Ascending aorta (tissue), 2 donors: ENCODE data around the gene TCERG1L. TPM values are rescaled to one million over a fixed set of nuclear protein-coding genes. Genes with fewer than 3 reads are reported as not detected.

ENCODE experiments used
- DNase-seq, 2 donors: peaks; one replicate each; pipeline ENCODE4 v3.0.0-alpha.2; 2019; ENCODE audit warnings: low spot score in 2 of 2
- H3K27ac ChIP-seq, 2 donors: fragments of 200-600 bp; sonication (generic); one replicate each; pipeline ENCODE4 v1.5.1; 2016 to 2017; ENCODE audit warnings: mild to moderate bottlenecking in 1 of 2
- H3K27me3 ChIP-seq: fragments of 200-600 bp; sonication (generic); one replicate; pipeline ENCODE4 v1.5.1; 2017
- H3K36me3 ChIP-seq, 2 donors: fragments of 200-600 bp; sonication (generic); one replicate each; pipeline ENCODE4 v1.5.1; 2016
- H3K4me1 ChIP-seq, 2 donors: fragments of 200-600 bp; sonication (generic); one replicate each; pipeline ENCODE4 v1.5.1; 2016 to 2017; ENCODE audit warnings: mild to moderate bottlenecking in 1 of 2
- H3K4me3 ChIP-seq, 2 donors: fragments of 200-600 bp; sonication (generic); one replicate each; pipeline ENCODE4 v1.5.1; 2016 to 2017; ENCODE audit warnings: mild to moderate bottlenecking in 1 of 2
- H3K9me3 ChIP-seq, 2 donors: fragments of 200-600 bp; sonication (generic); one replicate each; pipeline ENCODE4 v1.5.1; 2016
- intact Hi-C: fragments of 100-400 bp; cut with DNase I; formaldehyde crosslinking; loops from one replicate; pipeline ENCODE4 v1.15.1; 2023
- total RNA-seq: library from RNA; depleted of rRNA; stranded (reverse); fragments of >200 nt; gene quantifications from one replicate; pipeline ENCODE4 v1.1.0, GENCODE V29; 2016
- TF ChIP-seq, protein P1 (sequence below), 3 experiments: fragments of 200-600 bp in 2 of 3; fragments of 450-650 bp in 1 of 3; sonication (generic) in 2 of 3; IDR thresholded peaks; one replicate each; pipeline ENCODE4 v1.5.1; 2016 to 2019; ENCODE audit warnings: antibody characterized with exemption in 3 of 3, mild to moderate bottlenecking in 1 of 3, moderate library complexity in 1 of 3

Gene TCERG1L
- total RNA-seq, 1 donor from 2014 or later, result not detected

DNA sequence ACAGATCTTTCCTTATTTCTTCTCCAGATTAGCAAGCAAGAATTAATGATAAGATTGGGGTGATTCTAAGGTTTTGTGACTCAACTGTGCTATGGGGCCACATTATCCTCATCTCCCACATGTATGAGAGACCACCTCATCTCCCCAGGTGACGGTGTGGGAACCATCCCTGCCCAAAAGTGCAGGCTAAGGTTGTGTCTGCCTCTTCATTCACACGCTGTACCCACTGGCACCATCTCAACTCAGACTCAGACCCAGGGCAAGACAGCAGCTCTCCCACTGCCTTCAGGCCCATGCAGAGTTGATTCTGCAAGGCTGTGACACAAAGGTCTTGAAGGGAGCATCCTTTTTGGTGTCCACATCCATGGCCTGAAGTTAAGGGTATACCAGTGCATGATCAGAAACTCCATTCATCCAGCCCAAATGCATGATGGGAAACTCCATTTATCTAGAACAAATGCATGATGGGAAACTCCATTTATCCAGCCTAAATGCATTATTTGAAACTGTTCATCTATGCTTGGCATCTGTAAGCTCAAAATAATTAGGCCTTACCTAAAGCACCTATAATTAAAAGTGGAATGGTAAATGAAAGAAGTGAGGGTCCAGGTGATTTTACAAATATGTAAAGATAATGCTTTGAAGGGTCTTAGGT, 99.4 kb downstream of the TCERG1L start:
- no peak for DNase-seq
- intact Hi-C loops, result no loop called here
- no peaks in the 10 kb centered on the region for H3K4me1 ChIP-seq
- H3K27me3 ChIP-seq, result no peaks in the 10 kb centered on the region
- no peaks in the 10 kb centered on the region for H3K36me3 ChIP-seq
- TF ChIP-seq, protein P1, sequence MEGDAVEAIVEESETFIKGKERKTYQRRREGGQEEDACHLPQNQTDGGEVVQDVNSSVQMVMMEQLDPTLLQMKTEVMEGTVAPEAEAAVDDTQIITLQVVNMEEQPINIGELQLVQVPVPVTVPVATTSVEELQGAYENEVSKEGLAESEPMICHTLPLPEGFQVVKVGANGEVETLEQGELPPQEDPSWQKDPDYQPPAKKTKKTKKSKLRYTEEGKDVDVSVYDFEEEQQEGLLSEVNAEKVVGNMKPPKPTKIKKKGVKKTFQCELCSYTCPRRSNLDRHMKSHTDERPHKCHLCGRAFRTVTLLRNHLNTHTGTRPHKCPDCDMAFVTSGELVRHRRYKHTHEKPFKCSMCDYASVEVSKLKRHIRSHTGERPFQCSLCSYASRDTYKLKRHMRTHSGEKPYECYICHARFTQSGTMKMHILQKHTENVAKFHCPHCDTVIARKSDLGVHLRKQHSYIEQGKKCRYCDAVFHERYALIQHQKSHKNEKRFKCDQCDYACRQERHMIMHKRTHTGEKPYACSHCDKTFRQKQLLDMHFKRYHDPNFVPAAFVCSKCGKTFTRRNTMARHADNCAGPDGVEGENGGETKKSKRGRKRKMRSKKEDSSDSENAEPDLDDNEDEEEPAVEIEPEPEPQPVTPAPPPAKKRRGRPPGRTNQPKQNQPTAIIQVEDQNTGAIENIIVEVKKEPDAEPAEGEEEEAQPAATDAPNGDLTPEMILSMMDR (IDR thresholded peaks at IDR 0.05), result no peak
- H3K9me3 ChIP-seq, result no peaks in the 10 kb centered on the region
- no peak overlapping the region for H3K27ac ChIP-seq
- no peak overlapping the region for H3K4me3 ChIP-seq

DNA sequence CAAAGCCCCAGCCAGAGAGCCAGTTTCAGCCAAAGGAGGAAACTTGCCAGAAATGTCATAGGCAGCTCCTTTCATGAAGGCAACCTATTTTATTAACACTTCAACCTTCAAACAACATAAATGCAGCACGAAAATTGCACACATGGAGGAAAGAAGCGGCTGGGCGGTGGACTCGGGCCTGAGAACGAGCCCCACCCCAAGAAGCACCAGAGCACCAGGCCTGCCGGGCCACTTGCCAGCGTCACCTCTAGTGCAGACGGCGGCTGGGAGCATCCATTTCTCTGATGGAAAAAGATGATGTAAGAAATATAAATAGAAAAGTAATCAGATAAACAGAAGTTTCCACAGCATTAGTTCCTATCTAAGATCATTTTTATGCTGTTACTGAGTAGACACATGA, 100.0 kb downstream of the TCERG1L start:
- no peaks in the 10 kb centered on the region for H3K9me3 ChIP-seq
- TF ChIP-seq, protein P1 (IDR thresholded peaks at IDR 0.05), result no peak
- no peak for DNase-seq

DNA sequence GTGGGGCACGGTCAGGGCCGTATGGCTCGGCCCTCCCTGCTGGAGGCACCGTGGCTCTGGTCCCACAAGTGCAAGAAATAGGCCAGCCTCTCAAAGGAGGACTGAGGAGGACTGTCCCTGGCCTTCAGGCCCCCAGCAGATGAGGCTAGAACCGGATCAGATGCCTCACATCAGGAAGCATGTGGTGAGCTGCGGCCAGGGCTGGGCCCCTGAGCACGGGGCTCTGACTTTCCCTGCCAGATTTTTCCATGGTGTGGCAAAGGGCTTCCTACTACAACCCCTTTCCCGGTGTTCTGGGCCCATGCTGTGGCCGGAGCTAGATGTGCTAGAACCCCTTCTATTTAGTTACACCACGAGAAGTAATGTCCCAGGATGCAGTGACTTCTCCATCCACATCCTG, 100.4 kb downstream of the TCERG1L start:
- Histone ChIP-seq H3K36me3 (no peaks in the 10 kb centered on the region), H3K4me1 (no peaks in the 10 kb centered on the region), H3K27me3 (no peaks in the 10 kb centered on the region), H3K9me3 (no peaks in the 10 kb centered on the region), H3K4me3 (no peak overlapping the region), H3K27ac (no peak overlapping the region)
- peak in 1 of 2 donors; percentile 31 for DNase-seq
- intact Hi-C loops, result no loop called here
- TF ChIP-seq, protein P1 (IDR thresholded peaks at IDR 0.05), result no peak

More for the DNA sequence above, 100.0 kb downstream of the TCERG1L start:
- Histone ChIP-seq H3K36me3 (no peaks in the 10 kb centered on the region), H3K4me3 (no peak overlapping the region), H3K27ac (no peak overlapping the region), H3K4me1 (no peaks in the 10 kb centered on the region), H3K27me3 (no peaks in the 10 kb centered on the region)
- intact Hi-C loops, result no loop called here

DNA sequence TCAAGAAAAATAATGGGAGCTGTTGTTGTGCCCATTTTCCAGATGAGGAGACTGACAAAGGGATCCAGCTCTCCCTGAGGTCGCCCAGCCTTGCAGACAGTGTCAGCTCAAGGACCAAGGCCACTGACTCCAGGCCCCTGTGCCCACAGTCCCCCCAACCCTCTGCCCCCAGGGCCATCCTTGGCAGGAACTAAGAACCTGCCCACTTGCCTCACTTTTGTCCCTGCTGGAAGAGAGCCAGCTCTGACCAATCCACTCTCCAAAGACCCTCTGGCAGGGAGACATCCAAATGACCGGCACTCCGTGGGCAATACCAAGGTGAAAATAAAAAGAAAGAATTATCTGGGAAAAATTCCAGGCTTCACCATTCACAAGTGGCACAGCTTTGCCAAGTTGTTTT, 101.3 kb downstream of the TCERG1L start:
- peak in 1 of 2 donors; percentile 13 for DNase-seq
- intact Hi-C loops, result no loop called here
- H3K4me3 ChIP-seq, result no peak overlapping the region
- H3K36me3 ChIP-seq, result no peaks in the 10 kb centered on the region
- no peaks in the 10 kb centered on the region for H3K27me3 ChIP-seq
- no peaks in the 10 kb centered on the region for H3K9me3 ChIP-seq
- TF ChIP-seq, protein P1 (IDR thresholded peaks at IDR 0.05), result no peak
- no peaks in the 10 kb centered on the region for H3K4me1 ChIP-seq
- no peak overlapping the region for H3K27ac ChIP-seq

DNA sequence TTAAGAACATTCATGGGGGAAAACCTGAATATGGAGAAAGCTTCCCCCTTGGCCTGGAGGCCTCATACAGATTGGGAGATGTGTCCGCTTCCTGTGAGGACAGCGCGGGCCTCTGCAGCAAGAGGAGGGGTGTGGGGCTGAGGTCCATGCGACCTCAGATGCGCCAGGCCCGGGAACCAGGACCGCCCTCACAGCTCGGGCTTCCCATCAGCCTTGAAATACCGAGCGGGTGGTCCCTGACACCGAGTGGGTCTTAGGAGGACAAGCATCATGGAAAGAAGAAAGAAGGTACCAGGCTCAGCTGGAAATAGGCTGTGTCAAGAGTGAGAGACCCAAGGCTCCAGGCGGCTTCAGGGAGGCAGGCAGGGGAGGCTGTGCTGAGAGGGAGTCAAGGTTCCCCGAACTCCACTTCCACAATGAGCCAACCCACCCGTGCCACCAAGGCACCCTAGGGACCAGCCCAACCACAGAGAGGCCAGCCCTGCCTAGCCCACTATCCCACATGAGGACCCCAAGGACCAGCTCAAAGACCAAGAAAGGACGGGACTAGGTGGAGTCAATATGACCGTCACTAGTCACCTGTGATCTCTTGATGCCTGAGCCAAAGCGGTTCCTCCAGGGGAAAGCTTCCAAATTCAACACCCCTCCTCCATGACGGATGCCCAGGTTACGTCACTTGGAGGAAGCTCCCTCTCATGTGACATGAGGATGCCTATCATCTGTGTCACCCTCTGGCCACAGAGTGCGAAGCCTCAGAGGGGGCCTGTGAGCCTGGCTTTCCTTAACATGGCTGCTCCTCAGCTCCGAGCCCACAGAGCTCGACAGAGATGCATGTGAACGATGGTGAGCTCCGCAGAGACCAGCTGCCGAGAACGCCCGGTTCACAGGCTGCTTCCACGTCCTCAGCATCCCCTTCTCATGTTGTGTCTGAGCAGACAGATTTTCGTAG, 103.7 kb downstream of the TCERG1L start:
- TF ChIP-seq, protein P1 (IDR thresholded peaks at IDR 0.05), result no peak

More for the DNA sequence above, 103.7 kb downstream of the TCERG1L start:
- intact Hi-C loops, result no loop called here
- Histone ChIP-seq H3K36me3 (no peaks in the 10 kb centered on the region), H3K9me3 (no peaks in the 10 kb centered on the region), H3K27me3 (no peaks in the 10 kb centered on the region), H3K4me3 (no peak overlapping the region), H3K4me1 (no peaks in the 10 kb centered on the region), H3K27ac (no peak overlapping the region)
- peak in 1 of 2 donors; percentile 51 for DNase-seq
